Mucosa of gallbladder (tissue), 1 donor: ENCODE results near the gene RNF149. TPM values are rescaled to one million over a fixed set of nuclear protein-coding genes. Genes with fewer than 3 reads are reported as not detected.
A peak's percentile ranks its signal among the peaks of the same experiment; 100 is the strongest.
"Not testable (repeated sequence)": the region's sequence is repeated elsewhere in the genome, so short reads cannot be mapped to it uniquely, and the experiment has no call there.

Source experiments
- DNase-seq: peaks from one replicate; pipeline ENCODE4 v3.0.0-alpha.2; 2020; ENCODE audit warnings: low spot score
- total RNA-seq: library from RNA; stranded (reverse); gene quantifications from one replicate; pipeline ENCODE4 v1.2.1, GENCODE V29; 2021
- donor health status: DM: no; HTN: no; CAD: no.

Gene RNF149
- total RNA-seq, 1 donor from 2014 or later, result 54.9 TPM

DNA sequence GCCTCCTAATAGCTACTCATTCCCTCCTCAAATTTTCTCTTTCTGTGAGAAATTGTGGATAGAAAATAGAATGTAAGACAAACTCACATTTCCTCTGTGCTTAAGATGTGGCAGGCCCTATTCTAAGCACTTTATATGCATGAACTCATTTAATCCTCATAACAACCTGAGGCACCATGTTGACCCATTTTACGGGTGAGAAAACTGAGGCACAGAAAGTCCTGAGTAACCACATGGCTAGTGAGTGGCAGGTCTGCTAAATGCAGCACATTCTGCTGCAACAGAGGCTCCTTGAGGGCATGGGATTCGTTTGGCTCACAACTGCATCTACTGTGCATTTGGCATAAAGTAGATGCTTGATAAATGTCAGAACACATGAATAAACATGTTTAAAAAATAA lies 22.7 kb upstream of the RNF149 start:
- no peak for DNase-seq

DNA sequence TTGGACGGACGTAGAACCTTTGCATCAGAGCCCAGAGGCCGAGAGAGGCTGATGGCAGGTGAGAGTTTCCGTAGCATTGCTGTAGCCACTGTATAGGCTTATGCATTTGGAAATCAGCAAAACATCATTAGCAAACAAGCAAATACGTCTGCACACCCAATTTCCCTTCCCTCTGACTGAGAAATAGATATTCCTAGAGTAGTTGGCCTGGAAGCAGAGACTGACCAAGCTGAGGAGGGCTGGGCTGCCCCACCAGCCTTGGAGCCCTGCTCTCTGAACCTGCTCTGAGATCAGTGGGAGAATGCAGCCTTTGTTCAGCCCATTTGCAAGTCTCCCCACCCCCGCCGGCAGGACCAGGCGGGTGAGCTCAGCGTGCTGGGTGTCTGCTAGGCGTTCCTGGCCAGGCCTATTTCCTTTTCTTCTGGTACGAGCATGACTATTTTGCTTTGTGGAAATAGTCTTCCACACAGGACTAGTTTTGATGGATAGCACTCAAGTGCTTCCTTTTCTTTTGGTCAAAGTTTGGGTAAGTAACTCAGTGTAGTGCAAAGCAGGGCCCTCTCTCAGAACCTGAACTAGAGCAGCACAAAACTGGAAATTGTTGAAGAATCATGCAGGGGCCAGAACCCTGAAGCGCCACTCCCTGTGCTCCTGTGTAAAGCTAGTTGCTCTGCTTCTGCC lies 21.9 kb upstream of the RNF149 start:
- DNase-seq, result peak; percentile 56

DNA sequence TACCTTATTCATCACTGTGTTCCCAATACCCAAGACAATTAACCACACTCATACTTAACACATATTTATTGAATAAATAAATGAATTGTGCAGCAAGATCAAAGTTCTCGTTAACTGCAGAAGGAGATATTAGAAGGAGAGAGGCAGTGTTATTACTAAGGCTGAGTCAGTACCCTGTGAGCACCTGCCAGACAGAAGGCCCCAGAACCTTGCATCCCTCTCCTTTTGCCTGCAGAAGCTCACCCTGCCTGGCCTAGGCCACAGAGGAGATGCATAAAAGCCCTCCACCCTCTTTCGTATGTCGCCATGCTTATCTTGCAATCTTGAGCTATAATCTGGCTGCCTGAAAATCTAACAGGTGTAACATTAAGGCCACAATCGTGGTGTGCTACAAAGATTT lies 20.5 kb upstream of the RNF149 start:
- DNase-seq, result no peak

DNA sequence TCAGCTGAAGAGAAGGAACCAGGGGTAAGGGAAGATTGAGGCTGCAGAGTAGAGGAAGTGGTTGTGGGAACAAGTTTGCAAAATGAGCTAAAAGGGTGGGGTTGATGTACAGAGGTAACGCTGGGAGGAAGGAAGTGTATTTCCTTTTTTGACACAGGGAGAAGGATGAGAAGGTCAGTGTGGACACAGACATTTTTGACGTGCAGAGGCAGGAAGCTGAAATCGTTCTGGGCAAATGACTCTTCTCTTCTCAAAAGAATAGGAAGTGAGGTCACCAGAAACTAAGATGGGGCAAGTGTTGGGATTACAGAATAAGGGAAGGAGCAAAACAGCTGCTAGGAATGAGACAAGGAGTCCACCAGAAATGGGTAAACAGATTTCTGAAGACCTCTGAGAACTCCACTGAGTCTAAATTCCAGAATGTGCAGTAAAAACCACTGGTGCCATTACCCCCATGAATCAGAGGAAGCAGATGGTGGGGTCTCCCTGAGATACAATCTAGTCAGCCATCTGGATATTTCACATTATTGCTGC lies 20.0 kb upstream of the RNF149 start:
- peak; percentile 34 for DNase-seq

DNA sequence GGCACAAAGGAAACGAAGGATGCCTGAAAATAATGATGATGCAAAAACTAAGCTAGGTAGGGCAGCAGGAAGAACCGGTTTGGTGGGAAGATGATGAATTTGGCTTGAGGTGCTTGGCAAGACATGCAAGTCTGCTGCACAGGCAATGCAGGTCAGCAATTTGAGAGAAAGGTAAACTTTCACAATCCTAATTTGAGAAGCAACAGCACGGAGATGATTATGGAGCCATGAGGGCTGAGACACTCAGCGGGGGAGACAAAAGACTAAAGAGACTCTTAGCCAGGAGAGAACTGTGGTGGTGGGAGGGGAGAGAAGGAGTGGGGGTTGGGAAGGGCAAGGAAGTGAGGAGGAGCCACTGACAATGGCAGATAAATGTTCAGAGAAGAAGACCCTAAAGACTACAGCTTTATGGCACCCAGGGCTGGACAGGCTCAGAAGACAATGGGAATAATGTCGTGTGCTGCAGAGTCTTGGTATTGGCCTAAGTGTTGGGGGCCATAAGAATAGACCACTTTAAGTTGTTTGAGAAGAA lies 19.4 kb upstream of the RNF149 start:
- DNase-seq, result peak; percentile 82

DNA sequence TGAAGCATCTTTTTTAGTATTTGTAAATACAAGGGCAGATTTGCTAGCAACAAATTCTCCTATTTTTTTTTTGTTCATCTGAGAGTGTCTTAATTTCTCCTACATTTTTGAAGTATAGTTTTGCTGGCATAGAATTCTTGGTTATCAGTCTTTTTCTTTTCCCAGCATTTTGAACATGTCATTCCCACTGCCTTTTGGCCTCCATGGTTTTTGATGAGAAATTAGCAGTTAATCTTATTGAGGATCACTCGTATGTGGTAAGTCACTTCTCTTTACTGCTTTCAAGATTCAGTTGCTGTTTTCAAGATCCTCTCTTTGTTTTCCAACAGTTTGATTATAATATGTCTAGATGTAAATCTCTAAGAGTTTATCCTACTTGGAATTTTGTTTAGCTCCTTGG lies 16.9 kb upstream of the RNF149 start:
- DNase-seq, result no peak

DNA sequence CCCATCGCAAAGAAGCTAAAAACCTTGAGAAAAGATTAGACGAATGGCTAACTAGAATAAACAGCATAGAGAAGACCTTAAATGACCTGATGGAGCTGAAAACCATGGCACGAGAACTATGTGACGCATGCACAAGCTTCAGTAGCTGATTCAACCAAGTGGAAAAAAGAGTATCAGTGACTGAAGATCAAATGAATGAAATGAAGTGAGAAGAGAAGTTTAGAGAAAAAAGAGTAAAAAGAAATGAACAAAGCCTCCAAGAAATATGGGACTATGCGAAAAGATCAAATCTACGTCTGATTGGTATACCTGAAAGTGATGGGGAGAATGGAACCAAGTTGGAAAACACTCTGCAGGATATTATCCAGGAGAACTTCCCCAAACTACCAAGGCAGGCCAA lies 8.1 kb upstream of the RNF149 start:
- DNase-seq, result not testable (repeated sequence)

DNA sequence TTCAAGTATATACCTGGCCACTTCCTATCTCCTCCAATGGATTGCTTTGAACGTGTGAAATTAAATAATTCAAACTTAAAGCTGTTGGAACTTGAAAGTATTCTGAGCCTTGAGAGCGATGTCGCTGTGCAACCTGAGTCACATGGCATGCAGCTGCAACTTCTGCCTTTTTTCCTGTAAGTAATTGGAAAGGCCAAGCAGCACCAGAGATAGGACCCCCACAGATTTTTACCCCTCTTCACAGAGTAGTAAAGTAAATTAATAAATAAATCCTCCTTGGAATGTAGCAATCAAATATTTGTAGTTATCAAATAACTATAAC lies 3.2 kb upstream of the RNF149 start:
- DNase-seq, result no peak

DNA sequence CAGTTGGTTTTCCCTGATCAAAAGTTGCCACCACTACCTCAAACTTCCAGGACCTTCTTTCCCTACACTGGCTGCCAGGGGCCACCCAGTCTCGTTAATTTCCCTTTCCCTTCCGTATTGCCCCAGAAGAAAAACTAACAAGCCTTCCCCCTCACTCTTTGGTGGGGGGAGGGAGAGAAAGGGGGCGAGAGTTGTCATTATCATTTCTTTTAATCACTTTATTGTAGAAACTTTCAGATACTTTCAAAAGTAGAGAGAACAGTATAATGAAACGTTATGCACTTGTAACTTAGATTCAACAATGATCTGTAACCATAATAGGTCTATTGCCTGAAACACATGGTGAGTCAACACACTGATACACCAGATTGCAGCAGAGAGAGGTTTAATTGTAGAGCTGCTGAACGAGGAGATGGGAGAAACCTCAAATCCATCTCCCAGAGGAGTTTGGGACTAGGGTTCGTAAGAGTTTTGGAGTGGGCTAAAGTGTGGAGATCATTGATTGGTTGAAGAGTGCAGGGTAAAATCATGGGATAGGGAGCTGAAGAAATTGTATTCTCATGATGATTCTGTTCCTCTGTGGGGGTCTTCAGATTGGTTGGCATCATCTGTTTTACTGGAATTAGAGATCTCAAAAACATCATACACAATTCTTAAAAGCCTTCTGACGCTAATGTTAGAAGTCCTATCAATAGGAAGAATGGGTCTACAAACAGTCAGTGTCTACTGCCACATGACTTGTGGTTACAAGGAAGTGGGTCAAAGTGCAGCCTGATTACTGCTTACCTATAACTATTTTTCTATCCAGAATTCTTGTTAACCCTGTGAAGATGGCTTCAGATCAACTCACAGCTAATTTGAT lies 2.6 kb upstream of the RNF149 start:
- DNase-seq, result no peak

DNA sequence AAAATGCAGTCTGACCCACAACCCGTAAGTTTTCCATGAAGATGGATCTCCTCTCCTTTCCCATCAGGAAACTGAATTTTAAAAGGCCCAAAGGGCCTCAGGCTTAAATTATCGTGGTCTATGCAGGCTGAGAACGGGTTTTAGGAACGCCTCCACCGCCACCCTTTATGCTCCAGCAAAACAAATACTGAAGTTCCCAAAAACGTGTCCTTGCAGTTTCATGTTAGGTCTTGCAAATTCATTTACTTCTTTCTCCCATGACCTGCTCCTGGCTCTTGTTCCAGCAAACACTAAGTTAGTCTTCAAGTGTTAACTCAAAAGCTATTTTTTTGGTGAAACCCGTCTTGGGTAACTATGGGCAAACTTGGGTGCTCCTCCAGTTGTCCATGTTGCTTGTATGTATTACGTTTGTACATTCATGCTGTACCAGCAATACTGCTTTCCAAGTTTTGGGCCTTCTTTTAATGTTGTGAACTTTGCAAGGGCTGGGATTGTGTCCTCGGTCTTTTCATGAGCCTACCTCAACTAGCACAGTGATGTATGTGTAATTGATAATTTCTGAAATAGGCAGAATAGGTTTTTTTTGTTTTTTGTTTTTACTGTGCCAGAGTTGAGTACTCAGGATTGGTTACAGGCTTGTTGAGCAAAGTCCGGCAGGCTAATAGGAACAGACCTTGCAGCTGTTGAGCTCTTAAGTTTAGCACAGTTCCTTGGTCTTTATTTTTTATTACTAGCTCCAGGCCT lies 1.8 kb upstream of the RNF149 start:
- no peak for DNase-seq

DNA sequence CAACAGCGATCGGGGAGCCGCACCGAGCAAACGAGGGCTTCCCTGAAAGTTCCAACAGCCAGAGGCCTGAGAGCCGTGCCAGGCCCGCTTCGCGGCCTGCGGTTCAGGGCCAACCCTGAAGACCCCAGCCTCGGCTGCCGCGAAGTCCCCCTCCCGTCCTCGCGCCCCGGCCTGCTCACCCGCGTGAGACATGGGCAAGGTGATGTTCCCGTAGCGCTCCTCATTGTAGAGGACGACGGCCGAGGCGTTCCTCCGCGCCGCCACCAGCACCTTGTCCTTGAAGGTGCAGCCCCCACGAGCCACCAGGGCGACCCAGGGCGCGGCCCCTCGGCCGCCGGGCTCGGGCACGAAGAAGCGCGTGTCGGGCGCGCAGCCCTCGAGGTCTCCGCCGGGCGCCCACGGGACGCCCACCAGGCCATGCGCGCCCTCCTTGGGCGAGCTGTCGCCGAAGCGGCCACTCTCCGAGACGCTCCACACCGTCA lies 510 bp downstream of the RNF149 start:
- peak; percentile 25 for DNase-seq

DNA sequence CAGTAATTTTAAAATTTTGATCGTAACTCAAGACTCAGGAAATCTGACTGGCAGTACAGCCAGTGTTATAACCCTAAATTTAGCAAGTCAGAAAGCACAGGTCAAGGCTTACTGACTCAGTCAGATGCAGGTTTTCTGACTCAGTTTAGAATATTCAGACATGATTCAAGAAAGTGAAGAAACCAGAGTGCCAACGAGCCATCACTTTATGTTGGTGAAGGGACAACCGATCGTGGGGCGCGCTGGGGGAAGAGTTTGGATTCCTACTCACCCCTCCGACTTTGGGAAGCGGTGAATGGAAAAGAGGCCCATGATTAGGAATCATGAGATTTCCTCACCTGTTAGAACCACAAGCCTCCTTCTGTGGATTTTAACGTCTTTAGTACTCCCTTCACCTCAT lies 998 bp downstream of the RNF149 start:
- no peak for DNase-seq

DNA sequence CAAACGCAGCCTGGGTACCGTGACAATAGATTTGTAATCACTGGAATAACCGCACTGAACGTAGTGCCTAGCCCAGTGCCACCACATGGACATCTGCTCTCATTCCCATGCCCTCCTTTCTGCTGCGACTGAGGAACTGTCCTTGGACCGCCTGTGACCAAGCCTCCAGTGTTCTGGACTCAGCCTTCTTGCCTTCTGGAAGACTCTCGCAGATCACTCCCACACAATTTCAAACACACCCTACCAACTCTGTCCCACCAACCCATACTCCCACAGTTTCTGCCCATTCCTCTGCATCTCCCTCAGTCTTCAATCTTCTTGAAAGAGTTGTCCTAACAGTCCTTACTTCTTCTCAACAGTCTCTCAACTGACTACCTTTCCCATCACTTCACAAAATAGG lies 2.1 kb downstream of the RNF149 start:
- no peak for DNase-seq

DNA sequence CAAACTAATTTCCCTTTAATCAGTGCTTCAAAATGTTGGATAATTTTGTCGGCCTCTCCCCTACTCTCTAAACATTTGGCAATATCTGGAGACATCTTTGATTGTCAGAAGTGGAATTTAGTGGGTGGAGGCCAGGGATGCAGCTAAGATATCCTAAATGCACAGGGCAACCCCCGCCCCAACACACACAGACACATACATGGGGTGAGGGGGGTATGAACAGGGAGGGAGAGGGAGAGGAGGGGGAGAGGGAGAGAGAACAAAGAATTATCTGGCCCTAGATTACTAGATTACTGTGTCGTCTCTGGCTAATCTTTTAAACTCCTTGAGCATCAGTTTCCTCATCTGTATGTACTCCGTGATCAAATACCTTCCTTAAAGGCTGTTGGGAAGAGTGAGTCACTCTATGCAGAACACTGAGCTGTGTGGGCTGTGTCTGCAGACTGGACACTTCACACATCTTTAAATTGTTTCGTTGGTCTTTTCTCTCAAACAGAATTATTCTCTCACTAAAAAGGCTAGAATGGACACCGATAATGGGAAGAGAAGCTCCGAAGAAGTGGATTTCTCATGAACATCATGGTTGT lies 2.9 kb downstream of the RNF149 start:
- DNase-seq, result no peak

DNA sequence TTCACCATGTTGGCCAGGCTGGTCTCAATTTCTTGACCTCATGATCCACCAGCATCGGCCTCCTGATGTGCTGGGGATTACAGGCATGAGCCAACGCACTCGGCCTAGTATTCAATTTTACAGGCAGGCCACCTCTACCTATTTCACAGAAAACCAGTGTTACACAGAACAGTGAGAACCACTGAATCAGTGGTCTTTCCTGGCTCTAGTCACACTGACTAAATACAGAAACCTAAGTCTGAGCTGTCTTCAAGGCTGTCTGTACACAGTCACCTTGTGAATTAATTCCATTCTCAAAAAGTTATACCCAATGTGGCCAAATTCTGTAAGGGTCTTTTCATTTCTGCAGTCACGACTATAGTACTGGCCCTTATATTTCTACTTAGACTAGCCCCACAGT lies 3.5 kb downstream of the RNF149 start:
- DNase-seq, result no peak

DNA sequence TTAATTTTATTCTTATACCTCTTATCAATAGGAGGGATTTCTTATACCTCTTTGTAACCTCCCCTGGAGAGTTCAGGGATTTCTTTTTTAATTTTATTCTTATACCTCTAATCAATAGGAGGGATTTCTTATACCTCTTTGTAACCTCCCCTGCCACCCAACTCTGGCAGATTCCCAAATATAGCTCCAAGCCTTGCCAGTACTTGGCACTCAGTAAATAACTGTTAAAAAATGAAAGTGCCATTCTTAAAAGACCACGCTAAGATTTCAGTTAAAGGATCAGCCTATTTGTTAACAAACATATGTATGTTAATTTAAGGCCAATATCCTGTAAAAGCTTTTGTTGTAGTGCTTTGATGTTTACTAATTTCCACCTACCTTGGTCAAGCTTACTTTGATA lies 4.8 kb downstream of the RNF149 start:
- no peak for DNase-seq

DNA sequence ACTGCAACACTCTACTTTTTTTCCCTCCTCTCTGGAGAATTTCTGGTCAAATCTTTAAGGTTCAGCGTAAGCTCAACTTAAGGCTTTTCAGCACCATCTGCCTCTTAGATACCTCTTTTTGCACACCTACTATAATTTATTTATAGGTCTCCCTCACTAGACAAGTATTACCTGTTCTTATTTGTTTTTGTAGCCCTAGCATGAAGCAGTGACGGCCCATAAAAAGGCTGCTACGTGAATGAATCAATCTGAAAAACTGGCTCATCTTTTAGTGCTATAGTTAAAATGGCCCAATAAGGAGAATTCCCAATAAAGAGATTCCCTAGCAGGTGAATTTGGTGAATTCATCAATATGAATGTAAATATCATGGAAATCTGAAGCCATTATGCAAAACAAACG lies 6.5 kb downstream of the RNF149 start:
- no peak for DNase-seq

DNA sequence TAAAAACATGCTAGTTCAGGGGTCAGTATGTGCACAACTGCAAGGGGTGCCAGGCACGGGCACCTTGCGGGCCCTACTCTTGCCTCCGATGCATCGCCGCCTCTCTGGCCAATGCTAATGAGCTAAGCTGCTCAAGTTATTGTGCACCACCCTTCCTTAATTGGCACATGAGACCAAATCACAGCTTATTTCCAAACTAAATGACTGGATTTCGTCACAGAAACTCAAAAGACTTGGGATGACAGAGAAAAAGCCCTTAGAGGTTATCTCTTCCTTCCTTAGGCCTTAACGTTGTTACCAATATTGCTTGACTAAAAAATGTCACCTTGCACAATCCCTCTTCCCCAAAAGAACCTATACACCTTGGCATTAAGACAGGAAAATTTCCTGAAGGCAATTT lies 7.7 kb downstream of the RNF149 start:
- DNase-seq, result no peak

DNA sequence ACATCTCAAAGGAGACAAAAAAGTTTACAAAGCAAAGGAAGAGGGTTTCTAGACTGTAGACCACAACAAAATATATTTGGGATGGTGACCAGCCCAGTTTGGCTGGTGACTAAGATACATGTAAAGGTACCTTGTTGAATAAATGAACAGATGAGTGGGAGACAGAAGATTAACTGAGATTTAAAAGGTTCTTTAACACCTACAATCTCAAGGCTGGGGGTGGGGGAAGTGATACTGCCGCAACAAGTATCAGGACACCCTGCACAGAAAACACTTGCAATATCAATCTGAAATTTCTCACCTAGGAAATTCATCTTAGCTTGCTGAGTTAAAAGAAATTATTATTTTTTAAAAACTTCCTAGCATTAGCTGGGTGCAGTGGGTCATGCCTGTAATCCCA lies 8.3 kb downstream of the RNF149 start:
- no peak for DNase-seq

DNA sequence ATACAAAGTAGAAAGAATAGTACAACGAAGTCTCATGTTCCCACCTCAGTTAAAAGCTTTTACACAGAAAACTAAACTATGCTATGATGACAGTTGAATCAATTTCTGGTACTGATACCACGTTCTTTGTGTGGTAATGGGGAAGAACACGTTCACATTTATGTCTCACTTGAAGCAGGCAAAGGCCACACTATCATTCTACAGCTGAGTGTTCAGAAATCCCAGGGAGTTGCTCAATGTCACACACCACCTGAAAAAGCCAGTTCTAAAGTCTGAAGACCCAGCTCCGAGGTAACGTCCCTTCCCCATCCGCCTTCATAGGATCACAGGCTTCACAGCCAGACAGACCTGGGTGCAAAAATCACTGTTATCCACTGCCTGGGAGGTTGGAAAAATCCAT lies 8.9 kb downstream of the RNF149 start:
- DNase-seq, result no peak

DNA sequence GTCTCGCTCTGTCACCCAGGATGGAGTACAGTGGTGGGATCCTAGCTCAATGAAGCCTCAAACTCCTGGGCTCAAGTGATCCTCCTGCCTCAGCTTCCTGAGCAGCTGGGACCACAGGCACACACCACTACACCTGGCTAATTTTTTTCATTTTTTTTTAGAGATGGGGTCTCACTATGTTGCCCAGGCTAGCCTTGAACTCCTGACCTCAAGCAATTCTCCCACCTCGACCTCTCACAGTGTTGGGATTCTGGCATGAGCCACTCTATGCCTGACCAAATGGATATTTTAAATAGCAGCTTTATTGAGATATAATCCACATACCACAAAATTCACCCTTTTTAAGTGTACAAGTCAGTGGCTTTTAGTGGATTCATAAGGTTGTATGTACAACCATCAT lies 11.1 kb downstream of the RNF149 start:
- no peak for DNase-seq

DNA sequence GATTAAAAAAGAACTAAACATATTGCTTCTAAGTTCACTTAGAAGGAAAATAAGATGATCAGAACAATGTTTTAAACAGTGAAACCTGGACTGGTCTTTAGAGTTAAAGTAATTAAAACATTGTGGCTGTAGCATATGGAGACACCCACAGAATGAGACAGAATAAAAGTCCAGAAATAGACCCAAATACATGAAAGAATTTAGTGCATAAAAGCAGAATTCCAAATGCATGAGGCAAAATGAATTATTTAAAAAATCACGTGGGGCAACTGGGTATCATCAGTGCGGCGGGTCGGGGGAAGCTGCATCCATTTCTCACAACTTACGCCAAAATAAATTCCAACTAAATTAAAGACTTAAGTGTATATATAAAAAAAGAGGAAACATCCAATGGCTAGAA lies 12.1 kb downstream of the RNF149 start:
- DNase-seq, result no peak
